AG09309 (cell line): Measurements from ENCODE around the gene TENT5A.

Experiments used
- DNase-seq: peaks from one replicate; pipeline ENCODE4 v3.0.0-alpha.2; 2010; ENCODE audit warnings: low read depth
- H3K4me3 ChIP-seq: 2 replicates; pipeline ENCODE4 v1.5.1; 2011; ENCODE audit warnings: mild to moderate bottlenecking, low read depth, low read length, moderate library complexity; ENCODE audit not compliant: control insufficient read depth
- CTCF ChIP-seq: IDR thresholded peaks from 2 replicates; pipeline ENCODE4 v1.5.1; 2011; ENCODE audit warnings: mild to moderate bottlenecking, low read depth, low read length, inconsistent platforms; ENCODE audit not compliant: insufficient read depth, control insufficient read depth; ENCODE audit errors: missing control alignments

TENT5A gene

GRCh38 chr6:81792826-81793225 lies 40.3 kb upstream of the TENT5A start:
- H3K4me3 ChIP-seq = no peak overlapping the region
- no peak for DNase-seq
- no peak for TF ChIP-seq CTCF

- no peak overlapping the region for H3K4me3 ChIP-seq
- no peak for TF ChIP-seq CTCF
- no peak for DNase-seq
These were observed 39.3 kb upstream of the TENT5A start for GRCh38 chr6:81791756-81792155.

GRCh38 chr6:81790034-81790433 lies 37.6 kb upstream of the TENT5A start:
- DNase-seq = no peak
- no peak for TF ChIP-seq CTCF
- no peak overlapping the region for H3K4me3 ChIP-seq

- TF ChIP-seq CTCF = no peak
- DNase-seq = no peak
- no peak overlapping the region for H3K4me3 ChIP-seq
These were observed 36.8 kb upstream of the TENT5A start for GRCh38 chr6:81789291-81789690.

- DNase-seq = no peak
- H3K4me3 ChIP-seq = no peak overlapping the region
- TF ChIP-seq CTCF = no peak
These were observed 36.3 kb upstream of the TENT5A start for GRCh38 chr6:81788748-81789147.

GRCh38 chr6:81787313-81788068 lies 35.0 kb upstream of the TENT5A start:
- no peak for DNase-seq
- no peak for TF ChIP-seq CTCF

GRCh38 chr6:81786150-81786549 lies 33.7 kb upstream of the TENT5A start:
- no peak overlapping the region for H3K4me3 ChIP-seq
- TF ChIP-seq CTCF = no peak
- DNase-seq = no peak

More at GRCh38 chr6:81787313-81788068, 35.0 kb upstream of the TENT5A start:
- H3K4me3 ChIP-seq = no peak overlapping the region
